Activated CD4-positive, alpha-beta memory T cell treated with anti-CD3 and anti-CD28 coated beads, Interleukin-2, amount 10 ng/mL, durations not matched to agents 7 days and 5 days (primary cell): ENCODE measurements around the gene CFAP99. TPM values are rescaled to one million over a fixed set of nuclear protein-coding genes. Genes with fewer than 3 reads are reported as not detected.
A peak's percentile ranks its signal among the peaks of the same experiment; 100 is the strongest.
"Not testable (repeated sequence)": the region's sequence is repeated elsewhere in the genome, so short reads cannot be mapped to it uniquely, and the experiment has no call there.

ENCODE experiments used
- CTCF ChIA-PET: fragments of 350-600 bp; sonication (Branson Sonifier 250); formaldehyde crosslinking; loops from one replicate; lab custom pipeline; 2021; ENCODE audit warnings: antibody characterized with exemption, inconsistent platforms; lab: Charles Lee
- POLR2A ChIA-PET: fragments of 350-600 bp; sonication (Branson Sonifier 250); formaldehyde crosslinking; loops from one replicate; lab custom pipeline; 2021; ENCODE audit warnings: antibody characterized with exemption; lab: Charles Lee
- DNase-seq: peaks from one replicate; pipeline ENCODE4 v3.0.0-alpha.2; 2020
- H3K27ac Mint-ChIP-seq: one replicate; pipeline ENCODE4 v1.8.0; 2021; ENCODE audit warnings: mild to moderate bottlenecking, mixed read lengths
- H3K27me3 Mint-ChIP-seq: one replicate; pipeline ENCODE4 v1.8.0; 2021; ENCODE audit warnings: mixed read lengths
- H3K36me3 Mint-ChIP-seq: one replicate; pipeline ENCODE4 v1.8.0; 2021; ENCODE audit warnings: low read depth, mixed read lengths
- H3K4me1 Mint-ChIP-seq: one replicate; pipeline ENCODE4 v1.8.0; 2021; ENCODE audit warnings: mixed read lengths
- H3K4me3 Mint-ChIP-seq: one replicate; pipeline ENCODE4 v1.8.0; 2021; ENCODE audit warnings: mild to moderate bottlenecking, mixed read lengths
- H3K9me3 Mint-ChIP-seq: one replicate; pipeline ENCODE4 v1.8.0; 2021; ENCODE audit warnings: mixed read lengths
- total RNA-seq, 2 experiments: library from RNA; stranded (reverse); gene quantifications; one replicate each; pipeline ENCODE4 v1.2.3, GENCODE V29; 2021

The CFAP99 gene
- total RNA-seq, 2 experiments from 2014 or later = 0.08 TPM

DNA sequence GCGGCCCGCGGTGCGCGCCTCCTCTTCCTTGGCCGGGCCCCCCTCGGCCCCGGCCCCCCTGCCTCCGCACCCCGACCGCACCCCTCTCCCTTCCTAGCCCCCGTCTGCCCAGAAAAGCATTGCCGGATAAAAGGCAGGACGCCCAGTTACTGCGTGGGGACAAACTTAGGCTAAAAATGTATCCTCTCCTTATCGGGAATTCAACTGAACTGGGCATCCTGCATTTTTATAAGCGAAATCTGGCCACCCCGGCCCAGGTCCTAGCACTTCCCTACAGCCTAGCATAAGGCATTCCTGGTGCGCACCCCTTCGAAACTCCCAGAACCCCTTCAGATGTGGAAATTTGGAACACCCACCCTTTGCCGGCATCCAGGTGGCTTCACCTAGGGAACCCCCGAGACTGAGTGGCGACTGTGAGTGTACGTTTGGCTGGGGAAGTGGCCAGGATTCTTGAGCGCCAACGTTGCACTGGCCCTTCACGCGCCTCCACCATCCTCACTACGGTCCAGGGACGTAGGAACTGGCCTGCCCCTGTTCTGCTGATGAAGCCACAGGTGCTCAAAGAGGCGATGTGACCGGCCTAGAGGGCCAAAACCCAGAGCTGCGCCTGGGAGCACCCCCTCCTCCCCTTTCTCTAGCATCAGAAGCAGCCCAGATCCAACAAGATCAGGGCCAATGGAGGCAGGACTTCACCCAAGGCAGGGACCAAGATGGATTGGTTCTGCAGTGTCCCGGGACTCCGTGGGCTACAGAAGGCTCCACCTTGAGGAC lies 44.4 kb downstream of the CFAP99 start:
- Mint-ChIP-seq H3K4me3 (peak overlapping the region; percentile 51), H3K36me3 (no peaks in the 10 kb centered on the region), H3K27me3 (peaks cover 12% of the 10 kb centered on the region), H3K27ac (no peak overlapping the region), H3K4me1 (peaks cover 27% of the 10 kb centered on the region), H3K9me3 (no peaks in the 10 kb centered on the region)
- POLR2A ChIA-PET = interaction anchor here (1.4 kb wide), 2 partner anchors 22 to 50 kb away, joined by 5 read pairs; no protein-coding TSS in a partner anchor
- CTCF ChIA-PET = interaction anchor here (0.9 to 1.5 kb wide), 8 partner anchors 9 to 243 kb away, joined by 3 to 14 read pairs (median 6); partner anchors contain the start of genes HAUS3 and POLN
- DNase-seq = no peak

DNA sequence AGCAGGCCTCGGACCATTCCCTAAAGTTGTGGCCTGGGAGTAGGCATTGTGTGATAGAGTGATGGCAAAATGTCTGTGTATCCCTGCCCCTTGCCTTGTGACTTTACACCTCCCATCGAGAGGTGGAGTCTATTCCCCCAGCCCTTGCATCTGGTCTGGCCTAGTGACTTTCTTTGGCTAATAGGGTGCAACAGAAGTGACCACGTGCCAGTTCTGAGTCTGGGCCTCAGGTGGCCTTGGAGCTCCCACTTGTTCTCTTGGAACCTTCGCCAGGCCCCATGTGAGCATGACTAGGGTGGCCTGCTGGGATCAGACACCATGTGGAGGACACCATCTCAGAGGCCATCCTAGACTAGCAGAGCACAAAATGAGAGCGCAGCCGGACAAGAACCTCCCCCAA lies 46.3 kb downstream of the CFAP99 start:
- Mint-ChIP-seq H3K36me3 (peaks cover 11% of the 10 kb centered on the region), H3K4me3 (no peak overlapping the region), H3K27me3 (peaks cover 8% of the 10 kb centered on the region), H3K27ac (no peak overlapping the region), H3K9me3 (no peaks in the 10 kb centered on the region), H3K4me1 (peaks cover 31% of the 10 kb centered on the region)
- ChIA-PET POLR2A (interaction anchor here (7.6 kb wide), 1 partner anchor 51 kb away, joined by 105 read pairs; no protein-coding TSS in a partner anchor), CTCF (interaction anchor here (0.8 to 2.7 kb wide), 3 partner anchors 23 to 245 kb away, joined by 3 to 16 read pairs (median 4); partner anchors contain the start of gene MXD4)
- no peak for DNase-seq

DNA sequence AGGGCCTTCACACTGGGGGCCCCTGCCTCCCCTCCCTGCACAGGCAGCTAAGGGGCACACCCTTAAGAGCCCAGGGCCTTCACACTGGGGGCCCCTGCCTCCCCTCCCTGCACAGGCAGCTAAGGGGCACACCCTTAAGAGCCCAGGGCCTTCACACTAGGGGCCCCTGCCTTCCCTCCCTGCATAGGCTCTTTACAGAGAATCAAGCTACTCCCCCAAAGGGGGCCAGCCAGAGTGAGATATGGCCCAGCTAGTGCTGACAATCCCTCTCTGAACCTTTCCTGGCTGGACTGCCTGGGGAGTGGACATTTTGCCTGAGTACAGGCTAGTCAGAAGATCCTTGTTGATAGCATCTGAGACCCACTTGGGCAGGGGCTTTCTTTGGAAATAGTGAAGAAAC lies 46.8 kb downstream of the CFAP99 start:
- H3K27me3 Mint-ChIP-seq, H3K9me3 Mint-ChIP-seq, DNase-seq, H3K4me3 Mint-ChIP-seq, H3K27ac Mint-ChIP-seq: not testable (repeated sequence)
- CTCF ChIA-PET = interaction anchor here (0.8 to 2.7 kb wide), 4 partner anchors 24 to 245 kb away, joined by 3 to 16 read pairs (median 4); partner anchors contain the start of genes CFAP99 and ZFYVE28
- Mint-ChIP-seq H3K36me3 (peaks cover 17% of the 10 kb centered on the region), H3K4me1 (peaks cover 35% of the 10 kb centered on the region)
- POLR2A ChIA-PET = interaction anchor here (1.1 to 7.6 kb wide), 3 partner anchors 23 to 223 kb away, joined by 3 to 105 read pairs (median 3); partner anchors contain the start of genes HAUS3 and POLN

- Mint-ChIP-seq H3K36me3 (peaks cover 47% of the 10 kb centered on the region), H3K9me3 (no peaks in the 10 kb centered on the region), H3K27me3 (peaks cover 2% of the 10 kb centered on the region), H3K4me1 (peaks cover 52% of the 10 kb centered on the region), H3K27ac (peak within 1 kb of the TSS; percentile 98), H3K4me3 (peak within 1 kb of the TSS; percentile 97)
- CTCF ChIA-PET = interaction anchor here (0.6 to 3.8 kb wide), 11 partner anchors 14 to 248 kb away, joined by 3 to 36 read pairs (median 6); partner anchors contain the start of genes CFAP99, HAUS3, MXD4 and POLN
- DNase-seq = peak; percentile 97
- POLR2A ChIA-PET = interaction anchor here (0.7 to 7.6 kb wide), 35 partner anchors 8 to 612 kb away, joined by 3 to 155 read pairs (median 5); partner anchors contain the start of genes CFAP99, FAM193A, GRK4 and HAUS3
These were observed 49.9 kb downstream of the CFAP99 start, which contains the start of gene RNF4 for GRCh38 chr4:2468456-2469191. TSS of gene RNF4 (plus strand) at chr4:2469106. CDS start at chr4:2490494, 21,388 bp downstream.

DNA sequence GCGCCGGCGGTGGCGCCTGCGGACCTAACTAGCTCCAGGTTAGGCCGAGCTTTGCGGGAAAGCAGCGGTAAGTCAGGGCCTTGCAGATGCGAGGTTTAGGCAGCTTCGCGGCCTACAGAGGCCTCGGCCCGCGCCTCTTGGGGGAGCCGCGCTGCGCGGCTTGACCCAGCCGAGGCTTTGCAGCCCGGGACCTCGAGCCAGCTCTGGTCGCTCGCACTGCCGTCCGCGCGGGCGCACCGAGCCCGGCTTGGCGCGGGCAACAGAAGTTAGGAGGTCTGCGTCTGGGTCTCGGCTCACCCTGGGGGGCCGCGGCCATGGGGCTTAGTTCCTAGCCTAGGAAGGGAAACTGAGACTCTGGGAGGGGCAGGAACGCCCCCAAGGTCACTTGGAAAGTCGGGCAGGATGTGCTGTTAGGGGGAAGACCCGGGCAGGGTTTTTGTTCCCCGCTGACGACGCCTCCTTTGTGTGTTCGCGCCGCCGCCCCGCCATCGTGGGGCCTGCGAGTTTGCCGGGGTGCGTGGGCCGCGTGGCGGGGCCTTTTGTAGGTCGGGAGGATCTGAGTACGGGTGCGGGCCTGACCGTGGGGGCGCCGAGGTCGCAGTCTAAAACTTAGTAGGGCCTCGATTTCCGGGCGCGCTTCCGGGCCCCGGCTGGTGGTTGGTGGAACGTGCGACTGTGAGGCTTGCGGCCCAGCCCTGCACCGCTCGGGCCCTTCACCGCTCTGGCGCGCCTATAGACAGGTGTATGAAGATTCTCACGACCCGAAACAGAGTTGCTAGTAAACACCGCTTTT lies 50.6 kb downstream of the CFAP99 start:
- DNase-seq = peak; percentile 83
- peak overlapping the region; percentile 98 for H3K27ac Mint-ChIP-seq
- POLR2A ChIA-PET = interaction anchor here (0.7 to 7.6 kb wide), 32 partner anchors 8 to 613 kb away, joined by 3 to 155 read pairs (median 5); partner anchors contain the start of genes CFAP99, FAM193A, GRK4 and HAUS3
- CTCF ChIA-PET = interaction anchor here (0.8 to 3.8 kb wide), 10 partner anchors 14 to 249 kb away, joined by 3 to 36 read pairs (median 6); partner anchors contain the start of genes CFAP99, HAUS3, POLN and ZFYVE28
- peaks cover 53% of the 10 kb centered on the region for H3K36me3 Mint-ChIP-seq
- peaks cover 55% of the 10 kb centered on the region for H3K4me1 Mint-ChIP-seq
- peaks cover under 1% of the 10 kb centered on the region for H3K27me3 Mint-ChIP-seq
- H3K4me3 Mint-ChIP-seq = peak overlapping the region; percentile 97
- no peaks in the 10 kb centered on the region for H3K9me3 Mint-ChIP-seq

DNA sequence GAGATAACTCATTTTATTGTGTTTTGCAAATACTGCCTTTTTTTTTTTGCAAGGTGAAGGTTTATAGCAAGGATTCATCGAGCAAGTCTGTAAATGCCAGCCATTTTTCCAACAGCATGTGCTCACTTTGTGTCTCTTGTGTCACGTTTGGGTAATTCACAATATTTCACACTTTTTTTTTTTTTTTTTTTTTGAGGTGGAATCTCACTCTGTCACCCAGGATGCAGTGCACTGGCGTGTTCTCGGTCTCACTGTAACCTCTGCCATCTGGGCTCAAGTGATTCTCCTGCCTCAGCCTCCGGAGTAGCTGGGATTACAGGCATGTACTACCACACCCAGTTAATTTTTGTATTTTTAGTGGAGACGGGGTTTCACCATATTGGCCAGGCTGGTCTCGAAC lies 52.0 kb downstream of the CFAP99 start:
- no peaks in the 10 kb centered on the region for H3K9me3 Mint-ChIP-seq
- peak overlapping the region; percentile 98 for H3K27ac Mint-ChIP-seq
- H3K27me3 Mint-ChIP-seq = no peaks in the 10 kb centered on the region
- CTCF ChIA-PET = interaction anchor here (0.9 to 3.8 kb wide), 3 partner anchors 12 to 209 kb away, joined by 3 to 36 read pairs (median 5); no protein-coding TSS in a partner anchor
- peaks cover 61% of the 10 kb centered on the region for H3K36me3 Mint-ChIP-seq
- no peak for DNase-seq
- peak overlapping the region; percentile 97 for H3K4me3 Mint-ChIP-seq
- H3K4me1 Mint-ChIP-seq = peaks cover 60% of the 10 kb centered on the region
- POLR2A ChIA-PET = interaction anchor here (0.9 to 7.6 kb wide), 10 partner anchors 8 to 250 kb away, joined by 3 to 155 read pairs (median 19); partner anchors contain the start of genes FAM193A, HAUS3 and POLN

- Mint-ChIP-seq H3K27ac (no peak overlapping the region), H3K4me3 (no peak overlapping the region), H3K27me3 (no peaks in the 10 kb centered on the region), H3K9me3 (no peaks in the 10 kb centered on the region), H3K36me3 (peaks cover 71% of the 10 kb centered on the region), H3K4me1 (peaks cover 64% of the 10 kb centered on the region)
- DNase-seq = no peak
- POLR2A ChIA-PET = interaction anchor here (4.7 to 6.8 kb wide), 2 partner anchors 12 to 64 kb away, joined by 55 to 155 read pairs; partner anchors contain the start of gene FAM193A
- CTCF ChIA-PET = interaction anchor here (0.9 to 2.1 kb wide), 4 partner anchors 10 to 254 kb away, joined by 3 to 4 read pairs (median 4); partner anchors contain the start of gene MXD4
These were observed 53.4 kb downstream of the CFAP99 start for GRCh38 chr4:2472187-2472586.

- H3K36me3 Mint-ChIP-seq = peaks cover 61% of the 10 kb centered on the region
- no peak overlapping the region for H3K27ac Mint-ChIP-seq
- peaks cover 82% of the 10 kb centered on the region for H3K4me1 Mint-ChIP-seq
- no peaks in the 10 kb centered on the region for H3K27me3 Mint-ChIP-seq
- no peaks in the 10 kb centered on the region for H3K9me3 Mint-ChIP-seq
- DNase-seq = no peak
- H3K4me3 Mint-ChIP-seq = no peak overlapping the region
- CTCF ChIA-PET = no interaction called here
- POLR2A ChIA-PET = interaction anchor here (2.1 kb wide), 1 partner anchor 10 kb away, joined by 13 read pairs; the partner anchor contains the start of gene RNF4
These were observed 59.5 kb downstream of the CFAP99 start for GRCh38 chr4:2478229-2478628.

- Mint-ChIP-seq H3K4me1 (peaks cover 89% of the 10 kb centered on the region), H3K27me3 (no peaks in the 10 kb centered on the region), H3K4me3 (no peak overlapping the region), H3K36me3 (peaks cover 54% of the 10 kb centered on the region), H3K9me3 (no peaks in the 10 kb centered on the region), H3K27ac (peak overlapping the region; percentile 1)
- CTCF ChIA-PET = interaction anchor here (0.7 to 5.1 kb wide), 3 partner anchors 12 to 474 kb away, joined by 3 to 36 read pairs (median 3); partner anchors contain the start of gene RNF4
- no peak for DNase-seq
- POLR2A ChIA-PET = interaction anchor here (8.3 kb wide), 1 partner anchor 10 kb away, joined by 155 read pairs; the partner anchor contains the start of gene RNF4
These were observed 61.9 kb downstream of the CFAP99 start for GRCh38 chr4:2480649-2481048.

DNA sequence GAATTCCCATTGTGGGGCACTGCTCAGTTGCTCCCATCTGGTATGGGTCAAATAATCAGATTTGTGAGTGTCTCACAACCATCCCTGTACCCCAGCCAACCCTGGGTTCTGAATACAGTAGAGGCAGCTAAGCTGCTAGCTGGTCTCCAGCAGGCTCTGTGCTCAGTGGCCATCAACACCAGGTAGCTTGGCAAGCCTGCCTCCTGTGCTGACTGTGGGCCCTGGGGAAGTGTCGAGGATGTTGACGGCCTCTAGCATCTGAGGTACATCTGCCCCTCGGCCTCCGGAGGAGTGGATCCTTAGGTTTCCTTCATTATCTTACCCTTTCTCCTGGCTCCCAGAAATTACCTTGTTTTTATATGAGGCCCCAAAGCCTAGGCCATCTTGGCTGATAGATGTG lies 63.4 kb downstream of the CFAP99 start:
- H3K4me1 Mint-ChIP-seq = peaks cover 94% of the 10 kb centered on the region
- H3K4me3 Mint-ChIP-seq = no peak overlapping the region
- peaks cover 50% of the 10 kb centered on the region for H3K36me3 Mint-ChIP-seq
- CTCF ChIA-PET = interaction anchor here (5.1 kb wide), 1 partner anchor 13 kb away, joined by 36 read pairs; the partner anchor contains the start of gene RNF4
- DNase-seq = no peak
- no peaks in the 10 kb centered on the region for H3K27me3 Mint-ChIP-seq
- peak overlapping the region; percentile 81 for H3K27ac Mint-ChIP-seq
- H3K9me3 Mint-ChIP-seq = no peaks in the 10 kb centered on the region
- POLR2A ChIA-PET = interaction anchor here (1.5 to 8.3 kb wide), 3 partner anchors 10 to 241 kb away, joined by 3 to 155 read pairs (median 7); partner anchors contain the start of gene RNF4

GRCh38 chr4:2482693-2483092 lies 63.9 kb downstream of the CFAP99 start:
- Mint-ChIP-seq H3K27me3 (no peaks in the 10 kb centered on the region), H3K27ac (peak overlapping the region; percentile 81), H3K9me3 (no peaks in the 10 kb centered on the region), H3K4me1 (peaks cover 94% of the 10 kb centered on the region), H3K4me3 (peak overlapping the region; percentile 14), H3K36me3 (peaks cover 47% of the 10 kb centered on the region)
- CTCF ChIA-PET = interaction anchor here (5.1 kb wide), 1 partner anchor 14 kb away, joined by 36 read pairs; the partner anchor contains the start of gene RNF4
- peak; percentile 38 for DNase-seq
- POLR2A ChIA-PET = interaction anchor here (1.0 to 8.3 kb wide), 4 partner anchors 9 to 242 kb away, joined by 3 to 155 read pairs (median 5); partner anchors contain the start of genes MXD4 and RNF4
